Activated B cell treated with CpG ODN at 0.5 μM for 24 hours (primary cell): Measurements from ENCODE around the gene KCNMB2. TPM values are rescaled to one million over a fixed set of nuclear protein-coding genes. Genes with fewer than 3 reads are reported as not detected.

Experiments used
- ATAC-seq: fragments of 200-7000 bp; cut with Tn5 transposase; one replicate; pipeline ENCODE4 v1.10.0; 2021; ENCODE audit warnings: low read depth, mild to moderate bottlenecking, moderate library complexity
- CTCF ChIA-PET: fragments of 350-600 bp; sonication (Branson Sonifier 250); formaldehyde crosslinking; loops from one replicate; lab custom pipeline; 2021; ENCODE audit warnings: antibody characterized with exemption; lab: Charles Lee
- POLR2A ChIA-PET: fragments of 350-600 bp; sonication (Branson Sonifier 250); formaldehyde crosslinking; loops from one replicate; lab custom pipeline; 2021; ENCODE audit warnings: antibody characterized with exemption; lab: Charles Lee
- DNase-seq: peaks from one replicate; pipeline ENCODE4 v3.0.0; 2022
- H3K27ac Mint-ChIP-seq: one replicate; pipeline ENCODE4 v1.8.0; 2020; ENCODE audit warnings: mixed read lengths
- H3K27me3 Mint-ChIP-seq: one replicate; pipeline ENCODE4 v1.8.0; 2021; ENCODE audit warnings: mixed read lengths
- H3K36me3 Mint-ChIP-seq: one replicate; pipeline ENCODE4 v1.8.0; 2021; ENCODE audit warnings: low read depth, mixed read lengths
- H3K4me1 Mint-ChIP-seq: one replicate; pipeline ENCODE4 v1.8.0; 2021; ENCODE audit warnings: mixed read lengths
- H3K4me3 Mint-ChIP-seq: one replicate; pipeline ENCODE4 v1.8.0; 2020; ENCODE audit warnings: mild to moderate bottlenecking, mixed read lengths
- H3K9me3 Mint-ChIP-seq: one replicate; pipeline ENCODE4 v1.8.0; 2020; ENCODE audit warnings: mixed read lengths
- CTCF ChIP-seq: fragments of 200-600 bp; IDR thresholded peaks from one replicate; pipeline ENCODE4 v1.8.0; 2022; ENCODE audit warnings: antibody characterized with exemption, mild to moderate bottlenecking
- intact Hi-C: fragments of 100-400 bp; cut with micrococcal nuclease; formaldehyde crosslinking; loops from one replicate; pipeline ENCODE4 v1.15.1; 2024
- total RNA-seq: library from RNA; stranded (reverse); gene quantifications from 2 replicates; pipeline ENCODE4 v1.2.3, GENCODE V29; 2022

The KCNMB2 gene
- total RNA-seq, 1 donor from 2014 or later = not detected

- no peaks in the 10 kb centered on the region for H3K27me3 Mint-ChIP-seq
- peaks cover 5% of the 10 kb centered on the region for H3K9me3 Mint-ChIP-seq
- ChIA-PET POLR2A (no interaction called here), CTCF (no interaction called here)
- H3K27ac Mint-ChIP-seq = no peak overlapping the region
- ATAC-seq (no peak), DNase-seq (no peak)
- no peaks in the 10 kb centered on the region for H3K36me3 Mint-ChIP-seq
- intact Hi-C loops = no loop called here
- no peak overlapping the region for H3K4me3 Mint-ChIP-seq
- TF ChIP-seq CTCF = no peak
- no peaks in the 10 kb centered on the region for H3K4me1 Mint-ChIP-seq
Measured at GRCh38 chr3:178585454-178585853, 49.2 kb downstream of the KCNMB2 start.

- Mint-ChIP-seq H3K27me3 (no peaks in the 10 kb centered on the region), H3K4me1 (no peaks in the 10 kb centered on the region), H3K9me3 (no peaks in the 10 kb centered on the region), H3K36me3 (no peaks in the 10 kb centered on the region), H3K4me3 (no peak overlapping the region), H3K27ac (no peak overlapping the region)
- ATAC-seq (no peak), DNase-seq (no peak)
- CTCF ChIA-PET = no interaction called here
- POLR2A ChIA-PET = no interaction called here
- no peak for TF ChIP-seq CTCF
- intact Hi-C loops = no loop called here
Measured at GRCh38 chr3:178586076-178586475, 49.8 kb downstream of the KCNMB2 start.

GRCh38 chr3:178588628-178589027 is 52.4 kb downstream of the KCNMB2 start:
- no peak overlapping the region for H3K4me3 Mint-ChIP-seq
- H3K27ac Mint-ChIP-seq = no peak overlapping the region
- DNase-seq (no peak), ATAC-seq (no peak)
- no peaks in the 10 kb centered on the region for H3K36me3 Mint-ChIP-seq
- H3K27me3 Mint-ChIP-seq = no peaks in the 10 kb centered on the region
- CTCF ChIA-PET = no interaction called here
- TF ChIP-seq CTCF = no peak
- intact Hi-C loops = no loop called here
- H3K9me3 Mint-ChIP-seq = no peaks in the 10 kb centered on the region
- H3K4me1 Mint-ChIP-seq = no peaks in the 10 kb centered on the region
- POLR2A ChIA-PET = no interaction called here

- H3K9me3 Mint-ChIP-seq = no peaks in the 10 kb centered on the region
- H3K36me3 Mint-ChIP-seq = no peaks in the 10 kb centered on the region
- H3K27me3 Mint-ChIP-seq = peaks cover 2% of the 10 kb centered on the region
- intact Hi-C loops = no loop called here
- POLR2A ChIA-PET = no interaction called here
- H3K4me1 Mint-ChIP-seq = no peaks in the 10 kb centered on the region
- H3K4me3 Mint-ChIP-seq = no peak overlapping the region
- no peak overlapping the region for H3K27ac Mint-ChIP-seq
- TF ChIP-seq CTCF = no peak
- CTCF ChIA-PET = no interaction called here
- DNase-seq = no peak
- ATAC-seq = no peak
Measured at GRCh38 chr3:178593786-178594185, 57.5 kb downstream of the KCNMB2 start.

- H3K27me3 Mint-ChIP-seq = peaks cover 2% of the 10 kb centered on the region
- H3K9me3 Mint-ChIP-seq = no peaks in the 10 kb centered on the region
- DNase-seq = no peak
- no peak overlapping the region for H3K4me3 Mint-ChIP-seq
- no peaks in the 10 kb centered on the region for H3K4me1 Mint-ChIP-seq
- no peak for ATAC-seq
- ChIA-PET CTCF (no interaction called here), POLR2A (no interaction called here)
- H3K27ac Mint-ChIP-seq = no peak overlapping the region
- intact Hi-C loops = no loop called here
- no peaks in the 10 kb centered on the region for H3K36me3 Mint-ChIP-seq
- TF ChIP-seq CTCF = no peak
Measured at GRCh38 chr3:178597371-178597770, 61.1 kb downstream of the KCNMB2 start.
